Stomach (tissue), 4 donors: ENCODE measurements around the gene MTMR12.

Experiments used
- EP300 ChIP-seq: sonication (generic); formaldehyde crosslinking; IDR thresholded peaks from one replicate; pipeline ENCODE4 v1.6.1; 2017; ENCODE audit warnings: antibody characterized with exemption
- POLR2A ChIP-seq, 4 donors: fragments of 450-650 bp; IDR thresholded peaks; one replicate each; pipeline ENCODE4 v1.6.1; 2016; ENCODE audit warnings: antibody characterized with exemption in 4 of 4, control low read depth in 2 of 4, mild to moderate bottlenecking in 1 of 4, moderate library complexity in 1 of 4
- TF ChIP-seq, protein P1 (sequence below), 7 experiments: fragments of 450-650 bp in 4 of 7; fragments of 200-600 bp in 3 of 7; sonication (generic) in 3 of 7; IDR thresholded peaks; one replicate each; pipeline ENCODE4 v1.5.1; 2016 to 2019; ENCODE audit warnings: antibody characterized with exemption in 7 of 7, control low read depth in 2 of 7, mild to moderate bottlenecking in 1 of 7

DNA sequence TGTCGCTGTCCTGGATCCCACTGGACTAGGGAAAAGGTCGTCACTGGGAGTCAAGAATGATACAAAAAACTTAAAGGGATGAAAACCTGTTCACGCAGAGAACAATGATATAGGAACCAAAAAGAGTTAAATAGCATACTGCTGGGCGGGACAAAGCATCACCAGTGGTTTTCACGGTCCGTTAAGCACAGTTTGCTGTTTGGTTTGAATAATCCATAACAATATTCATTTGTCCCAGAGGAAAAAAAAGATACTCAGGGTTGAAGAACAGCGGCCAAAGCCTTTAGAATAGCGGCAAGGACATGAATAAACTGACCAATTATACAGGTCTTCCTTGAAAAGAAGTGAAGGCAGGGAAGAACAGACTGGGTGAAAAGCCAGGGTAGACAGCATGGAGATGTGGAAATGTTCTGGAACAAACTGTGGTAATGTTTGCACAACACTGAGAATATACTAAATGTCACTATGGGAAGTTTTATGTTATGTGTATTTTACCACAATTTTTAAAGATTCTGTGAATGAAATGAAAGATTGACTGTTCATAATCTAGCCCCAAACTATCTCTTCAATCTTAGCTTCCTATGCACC is 60.8 kb downstream of the MTMR12 start:
- TF ChIP-seq, protein P1, sequence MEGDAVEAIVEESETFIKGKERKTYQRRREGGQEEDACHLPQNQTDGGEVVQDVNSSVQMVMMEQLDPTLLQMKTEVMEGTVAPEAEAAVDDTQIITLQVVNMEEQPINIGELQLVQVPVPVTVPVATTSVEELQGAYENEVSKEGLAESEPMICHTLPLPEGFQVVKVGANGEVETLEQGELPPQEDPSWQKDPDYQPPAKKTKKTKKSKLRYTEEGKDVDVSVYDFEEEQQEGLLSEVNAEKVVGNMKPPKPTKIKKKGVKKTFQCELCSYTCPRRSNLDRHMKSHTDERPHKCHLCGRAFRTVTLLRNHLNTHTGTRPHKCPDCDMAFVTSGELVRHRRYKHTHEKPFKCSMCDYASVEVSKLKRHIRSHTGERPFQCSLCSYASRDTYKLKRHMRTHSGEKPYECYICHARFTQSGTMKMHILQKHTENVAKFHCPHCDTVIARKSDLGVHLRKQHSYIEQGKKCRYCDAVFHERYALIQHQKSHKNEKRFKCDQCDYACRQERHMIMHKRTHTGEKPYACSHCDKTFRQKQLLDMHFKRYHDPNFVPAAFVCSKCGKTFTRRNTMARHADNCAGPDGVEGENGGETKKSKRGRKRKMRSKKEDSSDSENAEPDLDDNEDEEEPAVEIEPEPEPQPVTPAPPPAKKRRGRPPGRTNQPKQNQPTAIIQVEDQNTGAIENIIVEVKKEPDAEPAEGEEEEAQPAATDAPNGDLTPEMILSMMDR (IDR thresholded peaks at IDR 0.05), result no peak
- TF ChIP-seq POLR2A (IDR thresholded peaks at IDR 0.05) (no peak), EP300 (no peak)
